GM19193 (cell line): Measurements from ENCODE around the gene TBC1D30.

Experiments
- POLR2A ChIP-seq: IDR thresholded peaks from 4 replicates; pipeline ENCODE4 v1.6.1; 2011; ENCODE audit not compliant: insufficient read depth, insufficient read length; ENCODE audit errors: extremely low read depth

Gene TBC1D30

DNA sequence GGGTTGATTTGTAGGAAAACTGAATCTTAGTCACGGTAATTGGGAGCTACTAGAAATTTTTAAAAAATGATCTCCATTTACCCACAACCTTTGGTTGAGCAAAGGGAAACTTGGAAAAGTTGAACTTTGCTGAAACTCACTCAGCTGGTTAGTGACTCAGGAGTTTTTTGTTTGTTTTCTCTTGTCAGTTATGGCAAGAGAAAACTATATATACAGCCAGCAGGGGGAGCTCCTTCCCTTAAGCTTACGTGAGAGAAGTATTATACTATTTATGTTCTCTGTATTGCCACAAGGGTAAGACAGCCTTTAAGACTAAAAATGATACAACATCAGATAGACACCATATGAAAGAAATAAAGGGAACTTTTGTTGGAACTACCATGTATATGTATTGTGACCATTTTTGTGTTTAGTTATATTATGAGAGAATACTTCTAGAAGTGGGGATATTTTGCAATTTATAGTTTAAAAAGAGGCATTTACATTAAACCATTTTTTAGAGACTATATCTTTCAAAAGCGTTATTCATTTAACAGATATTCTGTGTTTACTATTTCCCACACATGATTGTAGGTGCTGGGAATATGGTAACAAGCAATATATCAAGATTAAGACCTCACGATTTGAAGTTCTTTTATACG, 28.1 kb upstream of the TBC1D30 start:
- no peak for TF ChIP-seq POLR2A

DNA sequence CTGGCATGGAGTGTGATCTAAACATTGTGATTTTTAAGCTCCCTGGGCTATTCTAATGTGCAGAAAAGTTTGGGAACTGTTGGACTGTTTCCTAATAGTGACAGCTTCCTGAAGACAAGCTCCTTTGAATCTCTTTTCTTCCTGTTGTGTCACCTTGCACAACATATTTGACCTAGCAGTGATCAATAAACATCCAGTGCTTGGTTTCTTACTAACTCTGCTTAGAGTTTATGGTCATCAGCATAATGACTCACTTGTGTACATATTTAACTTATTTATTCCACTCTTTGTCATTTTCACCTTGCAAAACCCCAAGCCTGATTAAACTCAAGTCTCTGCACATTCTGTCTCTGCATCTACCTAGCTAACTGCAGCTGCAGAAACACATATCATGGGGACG, 27.3 kb upstream of the TBC1D30 start:
- TF ChIP-seq POLR2A = no peak

DNA sequence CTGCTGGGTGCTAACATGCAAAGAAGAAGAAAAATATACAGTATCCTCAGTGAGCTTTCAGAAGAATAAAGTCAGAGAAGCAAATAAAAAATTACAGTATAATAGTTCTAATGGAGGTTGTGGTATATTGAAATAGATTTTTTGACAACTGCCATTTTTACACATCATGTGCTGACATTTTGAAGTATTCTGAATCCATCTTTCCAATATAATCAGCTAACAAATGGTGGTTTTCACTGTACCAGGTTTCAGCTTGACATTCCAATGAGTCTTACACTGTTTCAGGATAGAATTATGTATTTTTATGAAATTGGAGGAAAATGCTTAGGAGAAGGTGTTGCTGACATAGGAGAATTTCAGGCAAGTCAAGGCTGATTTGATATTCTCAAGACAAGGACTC, 26.3 kb upstream of the TBC1D30 start:
- TF ChIP-seq POLR2A = no peak

DNA sequence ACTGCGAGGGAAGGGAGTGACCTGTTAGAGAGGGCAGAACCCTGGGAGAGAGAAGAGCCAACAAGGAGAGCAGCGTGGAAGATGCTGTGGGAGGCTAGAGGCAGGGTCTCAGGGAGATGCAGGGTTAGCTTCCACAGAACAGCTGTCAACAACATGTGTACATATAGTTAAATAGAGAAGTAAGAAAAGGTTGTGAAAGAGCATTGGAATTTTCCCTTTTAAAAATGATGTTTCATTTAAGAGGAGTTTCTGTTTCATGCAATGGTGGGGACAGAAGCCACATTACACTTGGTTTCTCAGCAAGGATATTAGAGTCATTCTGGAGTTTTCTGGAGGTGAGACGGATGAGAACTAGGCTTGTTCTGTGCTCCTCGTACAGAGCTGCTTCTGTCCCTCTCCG, 23.8 kb upstream of the TBC1D30 start:
- TF ChIP-seq POLR2A = no peak

DNA sequence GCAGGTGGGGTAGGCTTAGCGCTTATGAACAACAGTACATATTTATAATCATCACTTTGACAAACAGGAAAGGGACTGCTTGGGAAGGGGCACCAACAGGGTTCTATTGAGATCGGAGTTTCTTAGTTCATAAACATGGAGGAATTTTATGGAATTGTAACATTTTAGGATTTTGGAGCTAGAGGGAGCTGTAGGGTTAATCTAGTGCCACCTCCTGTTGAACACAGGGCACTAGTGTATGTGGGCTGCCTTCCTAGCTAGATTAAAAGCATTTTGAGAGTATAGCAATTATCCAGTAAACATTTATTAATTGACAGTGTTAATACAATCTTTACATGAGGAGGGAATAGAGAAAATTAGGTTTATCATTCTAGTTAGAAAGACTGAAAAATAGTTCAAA, 23.1 kb upstream of the TBC1D30 start:
- no peak for TF ChIP-seq POLR2A

DNA sequence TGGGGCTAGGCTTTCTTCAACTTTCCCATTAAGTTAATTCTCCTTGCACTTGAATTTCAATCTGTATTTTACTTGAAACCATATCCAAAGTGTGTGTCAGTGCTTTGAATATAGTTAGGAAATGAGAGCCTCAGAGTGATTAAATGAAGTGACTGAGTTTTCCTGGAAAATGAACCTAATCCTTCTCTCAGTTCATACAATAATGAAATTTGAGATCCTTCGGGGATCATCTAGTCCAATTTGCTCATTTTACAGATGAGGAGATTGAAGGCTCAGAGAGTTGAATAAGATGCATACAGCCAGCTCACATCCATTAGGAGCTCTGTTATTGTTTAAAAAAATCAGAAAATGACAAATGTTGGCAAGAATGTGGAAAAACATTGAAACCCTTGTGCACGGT, 18.3 kb upstream of the TBC1D30 start:
- TF ChIP-seq POLR2A = no peak

DNA sequence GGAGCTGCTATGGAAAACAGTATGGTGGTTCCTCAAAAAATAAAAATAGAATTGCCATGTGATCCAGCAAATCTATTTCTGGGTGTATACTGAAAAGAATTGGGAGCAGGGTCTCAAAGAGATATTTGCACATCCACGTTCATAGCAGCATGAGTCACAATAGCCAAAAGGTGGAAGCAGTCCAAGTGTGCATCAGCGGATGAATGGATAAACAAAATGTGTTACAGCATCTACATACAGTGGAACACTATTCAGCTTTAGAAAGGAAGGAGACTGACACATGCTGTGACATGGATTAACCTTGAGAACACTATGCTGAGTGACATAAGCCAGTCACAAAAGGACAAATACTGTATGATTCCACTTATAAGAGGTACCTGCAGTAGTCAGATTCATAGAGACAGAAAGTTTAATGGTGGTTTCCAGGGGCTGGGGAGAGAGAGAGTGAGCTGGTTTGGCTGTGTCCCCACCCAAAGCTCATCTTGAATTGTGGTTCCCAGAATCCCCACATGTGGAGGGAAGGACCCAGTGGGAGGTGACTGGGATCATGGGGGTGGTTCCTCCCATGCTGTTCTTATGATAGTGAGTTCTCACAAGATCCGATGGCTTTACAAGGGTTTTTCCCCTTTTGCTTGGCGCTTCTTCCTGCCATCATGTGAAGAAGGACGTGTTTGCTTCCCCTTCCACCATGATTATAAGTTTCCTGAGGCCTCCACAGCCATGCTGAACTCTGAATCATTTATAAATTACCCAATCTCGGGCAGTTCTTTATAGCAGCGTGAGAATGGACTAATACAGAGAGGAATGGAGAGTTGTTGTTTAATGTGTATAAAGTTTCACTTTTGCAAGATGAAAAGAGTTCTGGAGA, 17.6 kb upstream of the TBC1D30 start:
- TF ChIP-seq POLR2A = no peak

DNA sequence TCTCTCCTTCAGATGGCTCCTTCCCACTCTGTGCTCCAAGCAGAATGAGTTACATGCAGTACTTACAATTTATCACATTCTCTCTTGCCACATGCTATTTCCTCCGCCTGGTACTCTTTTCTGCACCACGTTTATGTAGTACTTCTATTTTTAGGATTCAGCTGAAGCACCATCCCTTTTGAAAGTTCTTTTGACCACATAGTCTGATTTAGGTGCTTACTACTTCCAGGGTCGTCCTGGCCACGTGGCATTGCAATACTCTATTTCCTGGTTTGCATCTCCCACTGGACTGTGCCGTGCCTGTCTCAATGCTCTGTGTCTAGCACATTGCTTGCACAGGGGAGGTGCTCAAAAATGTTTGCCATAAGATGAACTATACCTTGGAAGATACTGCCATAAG, 16.3 kb upstream of the TBC1D30 start:
- no peak for TF ChIP-seq POLR2A

DNA sequence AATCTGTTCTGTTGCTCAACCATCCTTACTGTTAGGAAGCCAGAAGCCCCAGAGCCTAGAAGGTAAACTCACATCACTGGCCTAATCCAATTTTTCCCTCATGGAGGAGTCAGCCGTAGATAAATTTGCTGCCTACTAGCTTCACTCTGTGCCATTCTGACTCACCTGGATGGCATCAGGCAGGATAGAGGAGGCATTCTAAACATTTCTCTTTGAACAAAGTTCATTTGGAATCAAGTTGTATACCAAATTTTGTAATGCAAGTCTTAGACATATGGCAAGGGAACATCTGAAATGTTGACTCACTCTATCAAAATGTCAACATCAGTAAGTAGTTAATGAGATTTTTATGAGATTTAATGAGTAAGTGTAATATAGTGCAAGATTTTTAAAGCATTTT, 13.6 kb upstream of the TBC1D30 start:
- no peak for TF ChIP-seq POLR2A

DNA sequence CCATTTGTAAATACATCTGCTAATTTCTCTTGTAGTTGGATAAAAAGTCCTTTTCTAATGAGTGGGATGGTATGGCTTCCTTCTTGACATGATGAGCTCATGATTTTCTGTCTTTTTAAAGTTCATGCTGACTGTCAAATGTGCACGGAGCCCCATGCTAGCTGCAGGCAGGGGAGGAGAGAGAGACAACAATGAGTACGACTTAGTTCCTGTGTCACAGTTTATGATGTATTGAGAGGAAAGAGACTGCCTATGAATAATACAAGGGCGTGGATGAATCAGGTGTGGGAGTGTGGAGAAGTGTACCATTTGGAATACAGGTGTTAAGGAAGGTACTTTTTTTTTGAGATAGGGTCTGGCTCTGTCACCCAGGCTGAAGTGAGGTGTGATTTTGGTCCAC, 10.7 kb upstream of the TBC1D30 start:
- TF ChIP-seq POLR2A = no peak

DNA sequence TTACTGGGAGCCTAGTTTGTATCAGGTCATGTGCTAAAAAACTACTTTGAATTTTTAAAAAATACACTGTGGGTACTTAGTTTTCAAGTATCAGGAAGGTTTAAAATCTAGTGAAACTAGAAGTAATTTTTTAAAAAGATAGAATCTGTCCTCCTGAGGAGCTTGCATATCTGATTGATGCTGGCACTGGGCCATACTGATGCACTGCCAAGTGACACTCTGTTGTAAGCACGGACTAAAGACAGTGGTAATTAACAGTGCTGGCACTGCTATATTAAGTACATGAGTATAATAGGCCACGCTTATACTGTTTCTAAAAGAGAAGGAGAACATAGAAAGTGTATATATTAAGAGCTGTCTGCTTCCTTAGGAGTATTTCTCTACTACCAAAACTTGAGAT, 10.0 kb upstream of the TBC1D30 start:
- TF ChIP-seq POLR2A = no peak

DNA sequence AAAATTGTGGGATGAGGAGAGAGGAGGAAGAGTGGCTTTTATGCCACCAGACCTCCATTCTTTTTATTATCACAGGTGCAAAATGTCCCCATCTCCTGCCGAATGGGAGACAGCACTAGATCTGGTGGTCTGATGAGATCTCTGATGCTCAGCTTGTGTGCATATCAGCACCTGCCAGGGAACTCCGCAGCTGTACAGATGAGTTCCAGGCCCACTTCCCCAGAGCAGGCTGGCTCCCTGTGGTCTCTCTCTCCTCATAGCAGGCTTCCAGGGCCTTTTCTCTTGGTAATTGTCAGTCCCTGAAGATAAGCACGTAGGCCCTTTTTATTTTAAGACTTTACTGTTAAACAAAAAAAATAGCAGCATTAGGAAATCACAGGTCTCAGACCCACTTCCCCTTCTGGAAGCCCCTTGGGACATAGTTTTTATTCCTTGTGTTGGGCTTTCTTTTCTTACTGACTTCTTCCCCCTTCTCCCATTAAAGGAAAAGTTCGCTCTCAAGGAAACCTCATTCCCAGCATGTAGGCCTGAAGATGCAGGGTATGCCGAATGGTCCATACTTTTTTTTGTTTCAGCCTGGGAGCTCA, 4.5 kb upstream of the TBC1D30 start:
- TF ChIP-seq POLR2A = no peak

DNA sequence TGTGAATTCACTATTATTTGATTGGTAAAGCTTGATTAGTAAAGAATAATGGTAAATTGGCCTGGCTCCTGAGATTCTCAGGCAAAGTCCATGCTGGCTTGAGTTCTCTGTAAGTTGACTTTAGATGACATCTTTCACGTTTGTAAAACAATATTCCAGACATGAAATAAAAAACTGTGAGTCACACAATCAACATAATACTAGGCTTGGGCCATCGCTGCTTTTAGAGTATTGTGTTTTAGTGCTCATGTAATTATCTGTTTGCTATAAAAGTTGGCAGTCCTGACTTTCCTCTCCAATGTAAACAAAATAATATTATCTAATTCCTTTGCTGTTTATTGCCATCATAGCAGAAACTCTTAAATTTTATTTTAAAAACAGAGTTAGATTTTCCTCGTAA, 3.9 kb upstream of the TBC1D30 start:
- no peak for TF ChIP-seq POLR2A

DNA sequence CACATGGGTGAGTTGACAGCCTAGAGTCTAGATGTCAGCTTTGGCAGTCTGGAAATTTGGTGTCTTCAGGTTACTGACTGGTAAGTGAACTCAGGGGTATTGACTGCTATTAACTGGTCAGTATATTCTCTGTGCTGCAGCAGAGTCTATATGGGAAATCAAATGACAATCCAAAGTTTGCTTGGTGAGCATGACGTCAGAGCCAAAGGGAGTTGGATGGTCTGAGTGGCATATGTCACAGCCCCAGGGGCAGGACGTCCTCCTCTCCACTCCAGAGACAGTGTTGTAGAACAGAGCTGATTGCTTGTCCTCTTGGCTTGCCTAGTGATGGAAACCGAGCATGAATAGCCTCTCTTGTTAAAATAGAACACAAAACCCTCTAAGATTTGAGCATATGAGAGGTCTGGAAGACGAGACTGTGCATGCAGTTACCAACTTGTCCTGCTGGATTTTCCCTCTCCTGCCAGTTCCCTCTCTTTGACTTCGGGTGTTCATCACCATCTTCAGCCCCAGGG, 3.3 kb upstream of the TBC1D30 start:
- no peak for TF ChIP-seq POLR2A

DNA sequence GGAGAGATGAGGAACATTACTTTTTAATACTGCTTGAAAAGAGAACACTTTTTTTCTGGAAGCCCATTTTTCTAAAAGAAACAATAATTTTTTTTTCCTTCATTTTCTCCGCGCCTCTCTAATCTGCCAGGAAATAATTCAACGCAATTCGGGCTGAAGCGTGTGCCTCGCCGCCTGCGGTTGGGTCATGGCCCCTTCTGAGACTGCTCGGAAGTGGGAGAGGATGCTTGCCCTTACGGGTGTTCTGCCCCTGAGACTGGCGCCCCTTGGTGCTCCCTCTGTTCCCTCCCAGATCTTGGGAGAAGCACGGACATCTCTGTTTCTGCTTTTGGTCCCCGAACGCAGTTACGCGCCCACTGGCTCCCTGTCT, 332 bp upstream of the TBC1D30 start:
- no peak for TF ChIP-seq POLR2A
